Cardiac fibroblast (primary cell): ENCODE measurements around the gene DPP8.

ENCODE experiments used
- DNase-seq, 2 donors: peaks; one replicate each; pipeline versions ENCODE4 v3.0.0 to v3.0.0-alpha.2; 2010; ENCODE audit warnings: low read depth in 2 of 2
- H3K4me3 ChIP-seq, 2 donors: replicated peaks in 1 of 2; 1 replicate in 1 of 2; 2 replicates in 1 of 2; pipeline ENCODE4 v1.5.1; 2011; ENCODE audit warnings: low read depth in 2 of 2, low read length in 2 of 2, mild to moderate bottlenecking in 2 of 2, moderate library complexity in 1 of 2
- TF ChIP-seq, protein P1 (sequence below): IDR thresholded peaks from one replicate; pipeline ENCODE4 v1.5.1; 2011; ENCODE audit warnings: low read depth, mild to moderate bottlenecking, low read length, inconsistent platforms

Gene DPP8

DNA sequence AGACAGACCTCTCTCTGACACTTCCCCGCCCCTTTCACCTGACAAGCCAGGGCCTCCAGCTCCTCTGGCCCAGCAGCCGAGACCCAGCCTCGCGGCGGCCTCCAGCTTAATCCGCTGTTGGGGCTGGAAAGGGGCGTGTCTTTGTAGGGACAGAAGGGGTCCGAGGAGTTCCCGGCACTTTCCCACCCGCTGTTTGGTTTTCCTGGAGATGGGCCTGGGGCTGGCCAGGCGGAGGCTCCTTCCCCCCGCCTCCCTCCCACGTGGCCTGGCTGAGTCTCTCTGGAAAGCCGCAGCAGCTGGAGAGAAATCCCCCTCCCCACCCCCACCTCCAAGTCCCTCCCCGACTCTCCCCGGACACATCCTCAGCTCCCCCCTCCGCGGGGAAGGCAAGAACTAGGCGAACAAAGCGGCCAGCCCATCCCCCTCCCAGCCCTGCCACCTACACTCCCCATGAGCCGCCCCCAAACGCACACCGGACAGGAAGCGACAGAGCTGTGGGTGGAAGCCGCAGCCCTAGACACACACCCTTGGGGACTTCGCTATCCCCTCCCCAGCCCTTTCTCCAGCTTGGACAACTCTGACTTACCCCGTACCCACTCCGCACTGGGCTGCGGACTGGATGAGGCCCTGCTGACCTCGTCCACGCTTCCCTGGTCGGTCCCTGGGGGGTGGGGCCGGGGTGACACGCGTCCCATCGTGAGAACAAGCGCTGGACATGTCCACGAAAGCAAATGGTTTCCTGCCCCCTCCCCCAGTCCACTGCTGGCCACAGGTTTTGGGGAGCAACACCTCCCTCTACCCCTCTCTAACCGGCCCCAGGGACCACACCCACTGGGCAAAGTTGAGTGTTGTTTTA lies 95.9 kb downstream of the DPP8 start:
- peak overlapping the region; percentile 33 to 48 for H3K4me3 ChIP-seq
- TF ChIP-seq, protein P1, sequence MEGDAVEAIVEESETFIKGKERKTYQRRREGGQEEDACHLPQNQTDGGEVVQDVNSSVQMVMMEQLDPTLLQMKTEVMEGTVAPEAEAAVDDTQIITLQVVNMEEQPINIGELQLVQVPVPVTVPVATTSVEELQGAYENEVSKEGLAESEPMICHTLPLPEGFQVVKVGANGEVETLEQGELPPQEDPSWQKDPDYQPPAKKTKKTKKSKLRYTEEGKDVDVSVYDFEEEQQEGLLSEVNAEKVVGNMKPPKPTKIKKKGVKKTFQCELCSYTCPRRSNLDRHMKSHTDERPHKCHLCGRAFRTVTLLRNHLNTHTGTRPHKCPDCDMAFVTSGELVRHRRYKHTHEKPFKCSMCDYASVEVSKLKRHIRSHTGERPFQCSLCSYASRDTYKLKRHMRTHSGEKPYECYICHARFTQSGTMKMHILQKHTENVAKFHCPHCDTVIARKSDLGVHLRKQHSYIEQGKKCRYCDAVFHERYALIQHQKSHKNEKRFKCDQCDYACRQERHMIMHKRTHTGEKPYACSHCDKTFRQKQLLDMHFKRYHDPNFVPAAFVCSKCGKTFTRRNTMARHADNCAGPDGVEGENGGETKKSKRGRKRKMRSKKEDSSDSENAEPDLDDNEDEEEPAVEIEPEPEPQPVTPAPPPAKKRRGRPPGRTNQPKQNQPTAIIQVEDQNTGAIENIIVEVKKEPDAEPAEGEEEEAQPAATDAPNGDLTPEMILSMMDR = no peak
- peak in 1 of 2 donors; percentile 29 for DNase-seq

- DNase-seq = no peak
- TF ChIP-seq, protein P1 = no peak
- H3K4me3 ChIP-seq = peak overlapping the region in 1 of 2 donors; percentile 13
These were observed 96.5 kb downstream of the DPP8 start for GRCh38 chr15:65420975-65421359.

- TF ChIP-seq, protein P1 = no peak
These were observed 98.9 kb downstream of the DPP8 start for GRCh38 chr15:65418596-65418995.

GRCh38 chr15:65416845-65417416 lies 100.6 kb downstream of the DPP8 start:
- no peak overlapping the region for H3K4me3 ChIP-seq
- DNase-seq = peak in 1 of 2 donors; percentile 34
- TF ChIP-seq, protein P1 = no peak

More at GRCh38 chr15:65418596-65418995, 98.9 kb downstream of the DPP8 start:
- no peak for DNase-seq
- no peak overlapping the region for H3K4me3 ChIP-seq

- peak in 1 of 2 donors; percentile 35 for DNase-seq
- TF ChIP-seq, protein P1 = no peak
- H3K4me3 ChIP-seq = no peak overlapping the region
These were observed 102.5 kb downstream of the DPP8 start for GRCh38 chr15:65414841-65415621.

GRCh38 chr15:65413760-65414144 lies 103.7 kb downstream of the DPP8 start:
- no peak overlapping the region for H3K4me3 ChIP-seq
- TF ChIP-seq, protein P1 = no peak
- DNase-seq = no peak
